ENCODE measurements around the gene SLC16A6. TPM values are rescaled to one million over a fixed set of nuclear protein-coding genes. Genes with fewer than 3 reads are reported as not detected.
"Not testable (repeated sequence)": the region's sequence is repeated elsewhere in the genome, so short reads cannot be mapped to it uniquely, and the experiment has no call there.

Gene SLC16A6
- 1 to 10 TPM in 2 of 3 donors, under 1 TPM in 1; 0.88 to 4.8 (median 3.5) TPM for polyA plus RNA-seq

DNA sequence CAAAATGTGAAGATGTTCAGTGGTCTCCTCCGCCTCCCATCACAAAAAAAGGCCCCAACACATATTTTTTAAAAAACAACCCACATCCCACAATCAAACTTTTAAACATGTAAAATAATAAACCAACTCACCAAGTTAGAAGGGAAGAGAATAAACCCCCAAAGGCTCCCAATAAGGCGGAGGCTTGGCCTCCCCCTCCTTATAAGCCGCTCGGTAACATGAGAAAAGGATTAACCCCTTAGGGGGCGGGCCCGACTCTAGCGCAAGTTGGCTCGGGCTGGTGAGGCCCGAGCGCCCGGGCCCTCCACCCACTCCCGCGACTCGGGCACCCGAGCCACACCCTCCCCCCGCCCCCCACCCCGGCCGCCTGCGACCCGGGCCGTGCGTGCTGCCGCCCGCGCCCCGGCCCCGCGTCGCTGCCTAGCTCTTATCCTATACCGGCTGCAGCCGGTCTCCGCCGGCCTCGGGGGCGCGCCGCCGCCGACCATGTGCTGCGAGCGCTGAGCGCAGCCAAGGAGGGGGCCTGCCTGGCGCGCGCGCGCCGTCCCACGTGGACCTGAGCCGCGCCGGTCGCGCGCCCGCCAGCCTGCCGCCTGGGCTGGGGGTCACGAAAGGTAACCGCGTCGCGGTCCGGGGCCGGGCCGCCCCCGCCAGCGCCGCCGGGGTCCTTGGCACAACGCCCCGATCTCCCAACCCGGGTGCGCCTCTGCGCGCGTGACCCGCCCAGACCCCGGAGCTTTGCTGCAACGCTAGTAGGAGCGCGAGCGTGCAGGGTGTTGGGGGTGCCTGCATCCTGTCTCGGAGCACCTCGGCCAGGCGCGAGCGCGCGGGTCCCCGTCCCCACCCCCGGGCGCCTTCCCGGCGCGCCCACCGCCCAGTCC, at the start of gene SLC16A6, which contains the start of gene ARSG:
Gene SLC16A6, minus strand, starts transcription at position 173 of the 881 bp plus-strand sequence. CDS start 12,807 bp downstream, outside the sequence.
Gene ARSG, plus strand, starts transcription at position 541 of the 881 bp plus-strand sequence. CDS start 15,999 bp downstream, outside the sequence.
- no peaks in the 10 kb centered on the region for H3K36me3 Mint-ChIP-seq
- H3K27me3 Mint-ChIP-seq (ENCODE audit: low read depth in 3 of 3): peaks cover 6 to 26% (median 14%) of the 10 kb centered on the region in 3 donors
- no peaks in the 10 kb centered on the region for H3K9me3 Mint-ChIP-seq
- H3K4me1 Mint-ChIP-seq: peaks cover 71 to 78% of the 10 kb centered on the region in 2 donors
- DNase-seq: peak; percentile 87 to 91 (median 91)
- H3K27ac Mint-ChIP-seq: peak within 1 kb of the TSS; percentile 97 to 100 (median 99)
- peak within 1 kb of the TSS; percentile 97 to 100 (median 99) for H3K4me3 Mint-ChIP-seq

DNA sequence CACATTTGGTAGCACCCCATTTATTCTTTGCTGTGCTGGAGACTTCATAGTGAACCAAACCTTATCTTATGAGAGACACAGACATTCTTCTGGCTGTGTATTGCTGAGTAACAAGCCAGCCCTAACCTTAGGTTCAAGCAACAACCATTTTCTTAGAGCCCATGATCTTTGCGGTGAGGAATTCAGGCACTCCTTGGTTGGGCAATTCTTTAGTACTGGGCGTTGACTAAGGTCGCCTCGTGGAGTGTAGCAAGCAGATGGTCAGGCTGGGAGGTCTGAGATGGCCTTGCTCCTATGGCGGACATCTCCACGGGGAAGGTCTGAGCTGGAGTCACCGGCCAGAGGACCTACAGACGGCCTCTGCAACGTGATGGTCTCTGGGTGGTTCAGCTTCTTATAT, 43.5 kb upstream of the SLC16A6 start:
- peaks cover 0 to 15% (median 5%) of the 10 kb centered on the region in 3 donors for H3K36me3 Mint-ChIP-seq
- peaks cover 3 to 15% (median 9%) of the 10 kb centered on the region in 6 donors for H3K9me3 Mint-ChIP-seq
- H3K27ac Mint-ChIP-seq: no peak overlapping the region
- H3K4me3 Mint-ChIP-seq: no peak overlapping the region
- H3K4me1 Mint-ChIP-seq: peaks cover 1 to 5% of the 10 kb centered on the region in 2 donors
- DNase-seq: no peak
- peaks cover 1 to 3% (median 2%) of the 10 kb centered on the region in 3 donors for H3K27me3 Mint-ChIP-seq (ENCODE audit: low read depth in 3 of 3)

DNA sequence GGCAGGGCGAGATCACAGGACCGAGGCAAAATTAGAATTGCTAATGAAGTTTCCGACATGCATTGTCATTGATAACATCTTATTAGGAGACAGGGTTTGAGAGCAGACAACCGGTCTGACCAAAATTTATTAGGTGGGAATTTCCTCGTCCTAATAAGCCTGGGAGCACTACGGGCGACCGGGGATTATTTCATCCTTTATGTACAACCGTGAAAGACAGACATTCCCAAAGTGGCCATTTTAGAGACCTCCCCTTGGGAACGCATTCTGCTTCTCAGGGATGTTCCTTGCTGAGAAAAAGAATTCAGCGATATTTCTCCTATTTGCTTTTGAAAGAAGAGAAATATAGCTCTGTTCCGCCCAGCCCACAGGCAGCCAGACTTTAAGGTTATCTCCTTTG, 41.0 kb upstream of the SLC16A6 start:
- not testable (repeated sequence) for DNase-seq; H3K4me3 Mint-ChIP-seq; H3K27me3 Mint-ChIP-seq (ENCODE audit: low read depth in 3 of 3)
- Mint-ChIP-seq H3K9me3 (peaks cover 3 to 15% (median 10%) of the 10 kb centered on the region in 6 donors), H3K27ac (peak overlapping the region in 2 of 6 donors; percentile 6 to 63), H3K36me3 (peaks cover under 1 to 15% (median 5%) of the 10 kb centered on the region in 3 donors), H3K4me1 (peaks cover 8 to 19% of the 10 kb centered on the region in 2 donors)

DNA sequence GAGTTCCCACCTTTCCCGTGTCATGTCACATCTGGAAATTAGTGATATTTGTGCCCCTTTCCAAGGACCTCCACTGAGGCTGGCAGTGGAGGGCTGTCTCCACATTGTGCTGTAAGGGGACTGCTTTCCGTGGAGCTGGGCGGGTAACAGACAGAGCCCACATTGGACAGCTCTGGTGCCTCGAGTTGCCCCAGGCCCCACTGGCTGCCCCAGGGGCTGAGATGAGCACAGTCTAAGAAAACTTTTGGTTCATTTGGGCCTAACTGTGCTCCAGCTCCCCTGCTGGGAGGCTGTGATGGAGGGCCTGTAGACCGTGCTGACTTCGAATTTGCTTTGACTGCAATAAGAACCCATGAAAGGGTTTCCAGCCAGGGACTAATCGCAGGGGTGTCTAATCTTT, 38.4 kb upstream of the SLC16A6 start:
- Mint-ChIP-seq H3K27me3 (ENCODE audit: low read depth in 3 of 3) (peaks cover 0 to 5% (median 5%) of the 10 kb centered on the region in 3 donors), H3K9me3 (peaks cover 3 to 15% (median 11%) of the 10 kb centered on the region in 6 donors)

GRCh38 chr17:68328676-68329075, 37.7 kb upstream of the SLC16A6 start:
- no peak overlapping the region for H3K4me3 Mint-ChIP-seq
- H3K4me1 Mint-ChIP-seq: peaks cover 26 to 36% of the 10 kb centered on the region in 2 donors
- DNase-seq: no peak
- peaks cover 3 to 15% (median 11%) of the 10 kb centered on the region in 6 donors for H3K9me3 Mint-ChIP-seq
- peaks cover 0 to 5% (median 5%) of the 10 kb centered on the region in 3 donors for H3K27me3 Mint-ChIP-seq (ENCODE audit: low read depth in 3 of 3)
- peak overlapping the region in 4 of 6 donors; percentile 1 to 84 (median 72) for H3K27ac Mint-ChIP-seq
- H3K36me3 Mint-ChIP-seq: peaks cover 3 to 19% (median 8%) of the 10 kb centered on the region in 3 donors

More for the DNA sequence above, 38.4 kb upstream of the SLC16A6 start:
- Mint-ChIP-seq H3K27ac (no peak overlapping the region), H3K36me3 (peaks cover 3 to 19% (median 8%) of the 10 kb centered on the region in 3 donors), H3K4me3 (no peak overlapping the region), H3K4me1 (peaks cover 21 to 32% of the 10 kb centered on the region in 2 donors)
- no peak for DNase-seq

GRCh38 chr17:68327823-68328557, 37.1 kb upstream of the SLC16A6 start:
- peaks cover 3 to 19% (median 8%) of the 10 kb centered on the region in 3 donors for H3K36me3 Mint-ChIP-seq
- no peak overlapping the region for H3K4me3 Mint-ChIP-seq
- H3K27me3 Mint-ChIP-seq (ENCODE audit: low read depth in 3 of 3): peaks cover 0 to 5% (median 5%) of the 10 kb centered on the region in 3 donors
- H3K9me3 Mint-ChIP-seq: peaks cover 3 to 15% (median 11%) of the 10 kb centered on the region in 6 donors
- peaks cover 31 to 43% of the 10 kb centered on the region in 2 donors for H3K4me1 Mint-ChIP-seq
- H3K27ac Mint-ChIP-seq: peak overlapping the region in 3 of 6 donors; percentile 1 to 84 (median 63)
- DNase-seq: no peak

DNA sequence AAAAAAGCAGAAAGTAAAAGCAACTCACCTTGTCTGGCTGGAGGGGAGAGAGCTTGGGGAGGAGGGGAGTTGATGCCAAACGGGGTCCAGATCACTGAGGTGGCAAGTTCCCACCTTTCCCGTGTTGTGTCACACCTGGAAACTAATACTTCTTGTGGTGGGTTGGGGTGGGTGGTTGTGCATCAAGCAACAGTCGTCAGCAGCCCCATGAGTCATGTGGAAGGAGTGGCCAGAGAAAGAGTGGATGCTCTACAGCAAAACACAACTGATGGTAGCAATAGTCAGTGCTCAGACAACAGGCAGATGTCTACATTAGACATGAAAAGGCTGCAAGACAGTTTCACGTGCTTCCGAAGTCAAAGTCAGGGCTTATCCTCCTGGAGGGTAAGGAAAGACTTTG, 35.8 kb upstream of the SLC16A6 start:
- peak overlapping the region in 1 of 5 donors; percentile 27 for H3K4me3 Mint-ChIP-seq
- H3K9me3 Mint-ChIP-seq: peaks cover 3 to 7% (median 5%) of the 10 kb centered on the region in 6 donors
- peaks cover 31 to 44% of the 10 kb centered on the region in 2 donors for H3K4me1 Mint-ChIP-seq
- peaks cover 3 to 11% (median 9%) of the 10 kb centered on the region in 3 donors for H3K36me3 Mint-ChIP-seq
- peaks cover 0 to 5% (median 3%) of the 10 kb centered on the region in 3 donors for H3K27me3 Mint-ChIP-seq (ENCODE audit: low read depth in 3 of 3)
- peak in 2 of 3 donors; percentile 35 to 47 for DNase-seq
- peak overlapping the region; percentile 52 to 84 (median 74) for H3K27ac Mint-ChIP-seq

DNA sequence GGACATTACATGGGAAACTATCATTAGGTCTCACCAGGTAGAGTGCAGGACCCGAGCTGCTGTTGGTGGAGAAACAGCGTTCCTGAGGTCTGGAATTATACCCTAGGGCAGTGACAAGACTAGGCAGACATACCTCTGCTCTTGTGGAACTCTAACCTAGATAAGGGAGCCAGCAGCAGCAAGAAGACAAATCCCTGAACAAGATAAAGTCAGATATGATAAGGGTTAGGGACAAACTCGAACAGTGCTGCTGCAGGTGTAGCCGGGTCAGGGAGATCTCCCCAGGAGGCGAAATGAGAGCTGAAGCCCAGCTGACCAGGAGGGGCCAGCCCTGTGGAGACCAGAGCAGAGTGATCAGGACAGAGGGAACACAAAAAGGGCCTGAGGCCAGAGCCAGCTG, 35.0 kb upstream of the SLC16A6 start:
- peaks cover 3 to 5% (median 4%) of the 10 kb centered on the region in 6 donors for H3K9me3 Mint-ChIP-seq
- H3K4me3 Mint-ChIP-seq: no peak overlapping the region
- no peak for DNase-seq
- peaks cover 0 to 5% (median 2%) of the 10 kb centered on the region in 3 donors for H3K27me3 Mint-ChIP-seq (ENCODE audit: low read depth in 3 of 3)
- H3K36me3 Mint-ChIP-seq: peaks cover 3 to 11% (median 9%) of the 10 kb centered on the region in 3 donors
- H3K4me1 Mint-ChIP-seq: peaks cover 31 to 44% of the 10 kb centered on the region in 2 donors
- H3K27ac Mint-ChIP-seq: peak overlapping the region in 3 of 6 donors; percentile 17 to 74 (median 54)

GRCh38 chr17:68324654-68325336, 33.9 kb upstream of the SLC16A6 start:
- Mint-ChIP-seq H3K4me3 (no peak overlapping the region), H3K4me1 (peaks cover 36 to 53% of the 10 kb centered on the region in 2 donors), H3K9me3 (peaks cover 0 to 5% (median 0%) of the 10 kb centered on the region in 6 donors), H3K27me3 (ENCODE audit: low read depth in 3 of 3) (peaks cover 0 to 7% (median 2%) of the 10 kb centered on the region in 3 donors), H3K36me3 (peaks cover 3 to 15% (median 11%) of the 10 kb centered on the region in 3 donors), H3K27ac (peak overlapping the region in 1 of 6 donors; percentile 53)
- no peak for DNase-seq

- no peak for DNase-seq
- H3K27me3 Mint-ChIP-seq (ENCODE audit: low read depth in 3 of 3): peaks cover 2 to 8% (median 2%) of the 10 kb centered on the region in 3 donors
- H3K27ac Mint-ChIP-seq: peak overlapping the region in 2 of 6 donors; percentile 36 to 53
- peaks cover 43 to 60% of the 10 kb centered on the region in 2 donors for H3K4me1 Mint-ChIP-seq
- H3K4me3 Mint-ChIP-seq: peak overlapping the region in 1 of 5 donors; percentile 32
- H3K36me3 Mint-ChIP-seq: peaks cover 3 to 15% (median 11%) of the 10 kb centered on the region in 3 donors
- peaks cover 0 to 5% (median 0%) of the 10 kb centered on the region in 6 donors for H3K9me3 Mint-ChIP-seq
These were observed 33.2 kb upstream of the SLC16A6 start for GRCh38 chr17:68324114-68324513.

GRCh38 chr17:68322630-68323029, 31.7 kb upstream of the SLC16A6 start:
- H3K36me3 Mint-ChIP-seq: peaks cover 3 to 15% (median 11%) of the 10 kb centered on the region in 3 donors
- no peak for DNase-seq
- H3K4me3 Mint-ChIP-seq: no peak overlapping the region
- H3K4me1 Mint-ChIP-seq: peaks cover 56 to 63% of the 10 kb centered on the region in 2 donors
- H3K9me3 Mint-ChIP-seq: peaks cover 0 to 2% (median 0%) of the 10 kb centered on the region in 6 donors
- peaks cover 2 to 8% (median 2%) of the 10 kb centered on the region in 3 donors for H3K27me3 Mint-ChIP-seq (ENCODE audit: low read depth in 3 of 3)
- H3K27ac Mint-ChIP-seq: no peak overlapping the region

DNA sequence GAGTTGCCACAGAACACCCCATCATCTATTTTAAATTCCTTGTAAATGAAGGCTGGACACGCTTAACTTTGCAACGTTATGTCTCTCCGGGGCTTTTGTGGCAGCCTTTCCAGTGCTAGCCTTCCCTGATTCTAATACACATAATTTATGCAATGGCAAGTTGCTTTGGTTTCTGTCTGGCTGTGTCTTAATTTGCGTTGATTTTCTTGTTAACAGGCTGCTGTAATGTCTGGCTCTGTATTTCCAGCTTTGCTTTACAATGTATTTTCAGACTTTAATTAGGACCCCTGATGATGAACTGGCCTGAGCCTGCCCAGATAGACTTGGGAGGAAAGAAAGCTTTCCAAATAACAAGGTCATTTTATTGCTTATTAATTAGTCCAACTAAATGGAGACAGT, 30.6 kb upstream of the SLC16A6 start:
- Mint-ChIP-seq H3K4me1 (peaks cover 60 to 63% of the 10 kb centered on the region in 2 donors), H3K36me3 (peaks cover 0 to 16% (median 7%) of the 10 kb centered on the region in 3 donors)

More for the DNA sequence above, 30.6 kb upstream of the SLC16A6 start:
- peaks cover 0 to 2% (median 0%) of the 10 kb centered on the region in 6 donors for H3K9me3 Mint-ChIP-seq
- no peak overlapping the region for H3K4me3 Mint-ChIP-seq
- no peak for DNase-seq
- H3K27me3 Mint-ChIP-seq (ENCODE audit: low read depth in 3 of 3): peaks cover 2 to 4% (median 2%) of the 10 kb centered on the region in 3 donors
- H3K27ac Mint-ChIP-seq: no peak overlapping the region
